ENCODE measurements around the gene TMEM164. TPM values are rescaled to one million over a fixed set of nuclear protein-coding genes. Genes with fewer than 3 reads are reported as not detected.
"Not testable (repeated sequence)": the region's sequence is repeated elsewhere in the genome, so short reads cannot be mapped to it uniquely, and the experiment has no call there.

The TMEM164 gene
- total and polyA plus RNA-seq, 2 donors, result 9.1 to 11.2 TPM

DNA sequence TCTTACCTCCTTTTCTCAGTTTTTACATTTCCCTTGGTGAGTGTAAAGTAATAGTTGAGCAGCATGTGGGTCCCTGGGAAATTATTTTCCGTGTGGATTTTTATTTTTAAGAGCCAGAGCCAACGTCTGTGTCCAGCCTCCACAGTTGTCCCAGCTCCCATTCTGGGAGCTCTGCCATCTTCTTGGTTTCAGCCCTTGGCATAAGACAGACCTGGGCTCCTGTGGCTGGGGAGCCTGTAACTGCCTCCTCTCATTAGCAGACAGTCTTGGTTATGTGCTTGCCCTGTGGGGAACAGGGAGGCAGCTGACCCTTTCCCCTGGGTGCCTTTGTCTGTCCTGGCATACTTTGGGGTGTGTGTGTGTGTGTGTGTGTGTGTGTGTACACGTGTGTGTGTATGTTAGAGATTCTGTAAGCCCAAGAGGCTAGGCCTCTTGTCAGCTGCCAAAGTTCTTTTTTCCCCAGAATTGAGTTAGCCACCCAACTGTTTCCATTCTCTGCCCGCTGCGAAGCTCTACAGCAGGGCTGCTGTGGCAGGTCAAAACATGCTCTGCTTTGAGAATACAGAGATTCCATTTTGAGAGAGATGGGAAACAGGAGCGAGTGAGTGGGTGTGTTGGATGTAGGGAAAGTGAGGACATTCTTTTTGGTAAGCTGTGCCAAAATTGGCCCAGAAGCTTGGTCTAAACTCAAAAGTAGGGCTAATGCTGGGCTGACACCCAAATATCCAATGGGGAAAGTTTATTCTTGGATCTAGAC lies 140.7 kb downstream of the TMEM164 start:
- DNase-seq (ENCODE audit: low read depth in 6 of 9, low spot score in 9 of 9), result no peak
- Histone ChIP-seq H3K36me3 (ENCODE audit: control insufficient read depth in 2 of 2, insufficient read depth in 2 of 2, low read length in 1 of 2) (no peaks in the 10 kb centered on the region), H3K27me3 (ENCODE audit: control insufficient read depth in 2 of 2, insufficient read depth in 1 of 2, low read length in 1 of 2) (no peaks in the 10 kb centered on the region), H3K9me3 (ENCODE audit: control insufficient read depth in 2 of 2, insufficient read depth in 1 of 2, low read length in 1 of 2) (no peaks in the 10 kb centered on the region), H3K4me3 (ENCODE audit: low read length in 2 of 2) (no peak overlapping the region), H3K4me1 (ENCODE audit: control insufficient read depth in 2 of 2, insufficient read depth in 2 of 2, low read length in 2 of 2) (no peaks in the 10 kb centered on the region), H3K27ac (ENCODE audit: low read depth in 1 of 2, low read length in 1 of 2) (no peak overlapping the region)
- 94% methylated on average over 6 of the region's 6 CpGs for WGBS

DNA sequence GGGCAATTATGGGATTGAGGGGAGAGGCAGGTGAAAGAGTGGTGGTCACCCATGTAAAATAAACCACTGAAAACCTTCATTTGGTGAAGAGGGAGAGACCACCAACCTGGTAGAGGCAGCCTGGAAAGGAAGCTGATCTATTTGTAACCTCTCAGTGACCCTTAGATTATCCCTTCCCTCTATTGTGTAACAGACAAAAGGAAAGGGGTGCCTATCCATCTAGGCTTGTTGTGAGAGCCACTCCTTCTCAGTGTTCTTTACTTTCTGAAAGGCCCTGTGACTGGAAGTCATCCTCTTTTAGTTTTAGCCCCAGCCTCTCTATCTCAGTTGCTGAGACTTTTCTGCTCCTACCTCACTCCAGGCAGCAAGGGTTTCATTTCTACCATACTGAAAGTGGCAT lies 142.4 kb downstream of the TMEM164 start:
- Histone ChIP-seq H3K27ac (ENCODE audit: low read depth in 1 of 2, low read length in 1 of 2) (no peak overlapping the region), H3K27me3 (ENCODE audit: control insufficient read depth in 2 of 2, insufficient read depth in 1 of 2, low read length in 1 of 2) (no peaks in the 10 kb centered on the region), H3K4me1 (ENCODE audit: control insufficient read depth in 2 of 2, insufficient read depth in 2 of 2, low read length in 2 of 2) (no peaks in the 10 kb centered on the region), H3K36me3 (ENCODE audit: control insufficient read depth in 2 of 2, insufficient read depth in 2 of 2, low read length in 1 of 2) (no peaks in the 10 kb centered on the region), H3K4me3 (ENCODE audit: low read length in 2 of 2) (no peak overlapping the region), H3K9me3 (ENCODE audit: control insufficient read depth in 2 of 2, insufficient read depth in 1 of 2, low read length in 1 of 2) (no peaks in the 10 kb centered on the region)
- no peak for DNase-seq (ENCODE audit: low read depth in 6 of 9, low spot score in 9 of 9)

DNA sequence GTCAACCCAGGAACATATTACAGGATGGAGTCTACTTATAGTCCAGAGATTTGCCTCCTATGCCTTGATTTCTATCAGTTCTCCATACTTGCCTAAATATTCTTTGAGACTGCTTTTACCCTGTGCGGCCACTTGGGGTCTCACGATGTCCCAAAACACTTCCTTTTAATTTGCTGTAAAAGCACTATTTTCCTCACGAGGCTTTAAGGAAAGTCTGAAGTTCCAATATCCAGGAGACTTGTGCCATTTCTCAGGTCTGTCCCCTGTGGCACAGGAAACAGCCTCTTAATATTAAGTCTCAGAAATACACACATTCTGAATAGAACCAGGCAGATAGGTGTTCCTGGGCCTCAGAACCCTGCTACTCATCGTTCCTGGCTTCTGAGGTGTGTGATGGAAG lies 142.9 kb downstream of the TMEM164 start:
- Histone ChIP-seq H3K4me3 (ENCODE audit: low read length in 2 of 2) (no peak overlapping the region), H3K27ac (ENCODE audit: low read depth in 1 of 2, low read length in 1 of 2) (no peak overlapping the region), H3K27me3 (ENCODE audit: control insufficient read depth in 2 of 2, insufficient read depth in 1 of 2, low read length in 1 of 2) (no peaks in the 10 kb centered on the region), H3K36me3 (ENCODE audit: control insufficient read depth in 2 of 2, insufficient read depth in 2 of 2, low read length in 1 of 2) (no peaks in the 10 kb centered on the region), H3K9me3 (ENCODE audit: control insufficient read depth in 2 of 2, insufficient read depth in 1 of 2, low read length in 1 of 2) (no peaks in the 10 kb centered on the region), H3K4me1 (ENCODE audit: control insufficient read depth in 2 of 2, insufficient read depth in 2 of 2, low read length in 2 of 2) (no peaks in the 10 kb centered on the region)
- peak in 4 of 9 donors; percentile 6 to 41 (median 18) for DNase-seq (ENCODE audit: low read depth in 6 of 9, low spot score in 9 of 9)
- WGBS, result 27% methylated on average over 4 of the region's 4 CpGs

DNA sequence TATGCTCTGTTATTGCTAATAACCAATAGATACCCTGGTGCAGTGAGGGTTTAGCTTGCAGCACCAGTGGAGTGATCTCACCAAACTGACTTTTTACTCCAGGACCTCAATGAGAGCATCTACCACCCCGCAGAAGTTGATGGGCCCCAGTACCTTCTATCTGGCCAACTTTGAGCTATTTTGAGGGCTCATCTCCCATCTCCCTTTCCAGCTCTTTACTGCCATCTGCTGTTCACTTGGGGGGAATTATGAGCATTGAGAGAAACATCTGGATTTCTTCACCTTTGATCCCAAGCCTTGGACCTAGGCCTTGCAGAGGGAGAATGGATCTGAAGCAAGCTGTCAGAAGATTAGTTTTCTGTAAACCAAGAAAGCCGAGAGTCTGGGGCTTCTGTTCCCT lies 143.6 kb downstream of the TMEM164 start:
- no peaks in the 10 kb centered on the region for H3K9me3 ChIP-seq (ENCODE audit: control insufficient read depth in 2 of 2, insufficient read depth in 1 of 2, low read length in 1 of 2)
- DNase-seq (ENCODE audit: low read depth in 6 of 9, low spot score in 9 of 9), result peak in 7 of 9 donors; percentile 17 to 72 (median 36)
- whole genome bisulfite sequencing, result 51% methylated on average over 2 of the region's 2 CpGs
- no peaks in the 10 kb centered on the region for H3K4me1 ChIP-seq (ENCODE audit: control insufficient read depth in 2 of 2, insufficient read depth in 2 of 2, low read length in 2 of 2)
- no peak overlapping the region for H3K4me3 ChIP-seq (ENCODE audit: low read length in 2 of 2)
- no peaks in the 10 kb centered on the region for H3K36me3 ChIP-seq (ENCODE audit: control insufficient read depth in 2 of 2, insufficient read depth in 2 of 2, low read length in 1 of 2)
- H3K27me3 ChIP-seq (ENCODE audit: control insufficient read depth in 2 of 2, insufficient read depth in 1 of 2, low read length in 1 of 2), result no peaks in the 10 kb centered on the region
- no peak overlapping the region for H3K27ac ChIP-seq (ENCODE audit: low read depth in 1 of 2, low read length in 1 of 2)

GRCh38 chrX:110153244-110153643 lies 150.3 kb downstream of the TMEM164 start:
- Histone ChIP-seq H3K27ac (ENCODE audit: low read depth in 1 of 2, low read length in 1 of 2) (no peak overlapping the region), H3K9me3 (ENCODE audit: control insufficient read depth in 2 of 2, insufficient read depth in 1 of 2, low read length in 1 of 2) (no peaks in the 10 kb centered on the region), H3K4me3 (ENCODE audit: low read length in 2 of 2) (no peak overlapping the region), H3K36me3 (ENCODE audit: control insufficient read depth in 2 of 2, insufficient read depth in 2 of 2, low read length in 1 of 2) (no peaks in the 10 kb centered on the region), H3K4me1 (ENCODE audit: control insufficient read depth in 2 of 2, insufficient read depth in 2 of 2, low read length in 2 of 2) (no peaks in the 10 kb centered on the region), H3K27me3 (ENCODE audit: control insufficient read depth in 2 of 2, insufficient read depth in 1 of 2, low read length in 1 of 2) (no peaks in the 10 kb centered on the region)
- 96% methylated on average over 2 of the region's 2 CpGs for WGBS
- DNase-seq (ENCODE audit: low read depth in 6 of 9, low spot score in 9 of 9), result no peak

DNA sequence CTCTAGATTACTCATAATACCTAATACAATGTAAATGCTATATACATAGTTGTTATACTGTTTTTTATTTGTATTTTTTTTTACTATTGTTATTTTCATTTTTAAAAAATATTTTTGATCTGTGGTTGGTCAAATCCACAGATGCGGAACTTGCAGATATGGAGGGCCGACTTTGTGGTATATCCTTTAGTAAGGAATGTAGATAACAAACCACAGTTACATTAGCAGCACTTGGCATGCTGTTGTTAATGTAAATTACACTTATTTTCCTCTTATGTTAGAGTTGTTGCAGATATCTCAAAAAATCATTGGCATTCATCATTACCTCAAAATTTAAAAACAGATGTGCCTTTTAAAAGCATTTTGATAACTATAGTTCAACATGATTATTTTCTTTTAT lies 151.0 kb downstream of the TMEM164 start:
- no peak overlapping the region for H3K27ac ChIP-seq (ENCODE audit: low read depth in 1 of 2, low read length in 1 of 2)
- H3K9me3 ChIP-seq (ENCODE audit: control insufficient read depth in 2 of 2, insufficient read depth in 1 of 2, low read length in 1 of 2), result no peaks in the 10 kb centered on the region
- 86% methylated on average over 2 of the region's 2 CpGs for WGBS

GRCh38 chrX:110154328-110154727 lies 151.4 kb downstream of the TMEM164 start:
- not testable (repeated sequence) for H3K4me1 ChIP-seq (ENCODE audit: control insufficient read depth in 2 of 2, insufficient read depth in 2 of 2, low read length in 2 of 2); DNase-seq (ENCODE audit: low read depth in 6 of 9, low spot score in 9 of 9); H3K27ac ChIP-seq (ENCODE audit: low read depth in 1 of 2, low read length in 1 of 2); H3K4me3 ChIP-seq (ENCODE audit: low read length in 2 of 2); H3K36me3 ChIP-seq (ENCODE audit: control insufficient read depth in 2 of 2, insufficient read depth in 2 of 2, low read length in 1 of 2); H3K27me3 ChIP-seq (ENCODE audit: control insufficient read depth in 2 of 2, insufficient read depth in 1 of 2, low read length in 1 of 2); H3K9me3 ChIP-seq (ENCODE audit: control insufficient read depth in 2 of 2, insufficient read depth in 1 of 2, low read length in 1 of 2)
- WGBS, result 96% methylated on average over 5 of the region's 5 CpGs

More for the DNA sequence above, 151.0 kb downstream of the TMEM164 start:
- Histone ChIP-seq H3K36me3 (ENCODE audit: control insufficient read depth in 2 of 2, insufficient read depth in 2 of 2, low read length in 1 of 2) (no peaks in the 10 kb centered on the region), H3K4me1 (ENCODE audit: control insufficient read depth in 2 of 2, insufficient read depth in 2 of 2, low read length in 2 of 2) (no peaks in the 10 kb centered on the region), H3K27me3 (ENCODE audit: control insufficient read depth in 2 of 2, insufficient read depth in 1 of 2, low read length in 1 of 2) (no peaks in the 10 kb centered on the region), H3K4me3 (ENCODE audit: low read length in 2 of 2) (no peak overlapping the region)
- no peak for DNase-seq (ENCODE audit: low read depth in 6 of 9, low spot score in 9 of 9)

DNA sequence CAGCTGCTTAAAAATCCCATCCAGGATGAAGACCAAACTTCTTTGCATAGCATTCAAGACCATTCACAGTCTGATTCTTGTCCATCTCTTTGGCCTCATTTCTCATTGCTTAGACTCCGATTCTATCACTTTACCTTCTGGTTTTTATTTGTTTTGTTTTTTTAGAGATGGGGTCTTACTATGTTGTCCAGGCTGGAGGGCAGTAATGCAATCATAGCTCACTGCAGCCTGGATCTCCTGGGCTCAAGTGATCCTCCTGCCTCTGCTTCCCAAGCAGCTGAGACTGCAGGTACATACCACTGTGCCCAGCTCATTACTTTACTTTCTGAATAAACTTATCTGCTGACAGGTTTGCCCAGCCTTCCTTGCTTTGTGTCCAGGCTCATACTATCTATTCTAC lies 152.8 kb downstream of the TMEM164 start:
- H3K9me3 ChIP-seq (ENCODE audit: control insufficient read depth in 2 of 2, insufficient read depth in 1 of 2, low read length in 1 of 2), result no peaks in the 10 kb centered on the region
- H3K27me3 ChIP-seq (ENCODE audit: control insufficient read depth in 2 of 2, insufficient read depth in 1 of 2, low read length in 1 of 2), result no peaks in the 10 kb centered on the region
- H3K36me3 ChIP-seq (ENCODE audit: control insufficient read depth in 2 of 2, insufficient read depth in 2 of 2, low read length in 1 of 2), result no peaks in the 10 kb centered on the region
- H3K4me3 ChIP-seq (ENCODE audit: low read length in 2 of 2), result no peak overlapping the region
- H3K27ac ChIP-seq (ENCODE audit: low read depth in 1 of 2, low read length in 1 of 2), result no peak overlapping the region
- no peaks in the 10 kb centered on the region for H3K4me1 ChIP-seq (ENCODE audit: control insufficient read depth in 2 of 2, insufficient read depth in 2 of 2, low read length in 2 of 2)
- 97% methylated on average over 1 of the region's 1 CpG for WGBS
- no peak for DNase-seq (ENCODE audit: low read depth in 6 of 9, low spot score in 9 of 9)

DNA sequence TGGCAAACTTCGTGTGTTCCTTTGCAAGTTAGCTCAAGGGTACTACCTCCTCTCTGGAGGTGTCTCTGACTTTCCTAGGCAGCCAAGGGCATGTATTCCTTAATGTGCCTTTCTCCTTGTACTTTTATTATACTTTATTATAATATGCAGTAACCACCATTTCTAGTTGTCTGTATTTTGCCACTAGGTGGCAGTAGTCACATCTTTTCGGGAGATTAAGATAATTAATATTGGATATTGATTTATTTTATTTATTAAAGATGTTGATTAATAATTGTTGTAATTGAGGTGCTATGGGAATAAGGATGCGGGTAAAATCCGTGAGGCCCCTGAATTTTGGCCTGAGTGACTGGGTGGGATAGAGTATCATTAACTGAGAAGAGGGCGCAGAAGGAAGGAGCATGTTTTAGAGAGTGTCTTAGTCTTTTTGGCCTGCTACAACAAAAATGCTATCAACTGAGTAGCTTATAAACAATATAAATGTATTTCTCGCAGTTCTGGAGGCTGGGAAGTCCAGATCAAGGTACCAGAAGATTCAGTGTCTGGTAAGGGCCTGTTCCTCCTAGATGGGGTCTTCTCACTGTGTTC lies 153.3 kb downstream of the TMEM164 start:
- no peaks in the 10 kb centered on the region for H3K27me3 ChIP-seq (ENCODE audit: control insufficient read depth in 2 of 2, insufficient read depth in 1 of 2, low read length in 1 of 2)
- DNase-seq (ENCODE audit: low read depth in 6 of 9, low spot score in 9 of 9), result no peak
- no peaks in the 10 kb centered on the region for H3K9me3 ChIP-seq (ENCODE audit: control insufficient read depth in 2 of 2, insufficient read depth in 1 of 2, low read length in 1 of 2)
- WGBS, result 95% methylated on average over 6 of the region's 6 CpGs
- no peaks in the 10 kb centered on the region for H3K4me1 ChIP-seq (ENCODE audit: control insufficient read depth in 2 of 2, insufficient read depth in 2 of 2, low read length in 2 of 2)
- no peak overlapping the region for H3K27ac ChIP-seq (ENCODE audit: low read depth in 1 of 2, low read length in 1 of 2)
- no peak overlapping the region for H3K4me3 ChIP-seq (ENCODE audit: low read length in 2 of 2)
- no peaks in the 10 kb centered on the region for H3K36me3 ChIP-seq (ENCODE audit: control insufficient read depth in 2 of 2, insufficient read depth in 2 of 2, low read length in 1 of 2)
